ENCODE data around the gene CDH4.

CDH4 gene

GRCh38 chr20:61760321-61760720, 508.3 kb downstream of the CDH4 start:
- Histone ChIP-seq H2AK5ac (ENCODE audit: low read length) (no peak overlapping the region), H3K4me2 (ENCODE audit: low read length) (no peak overlapping the region), H4K91ac (ENCODE audit: low read depth, low read length) (no peak overlapping the region), H2BK5ac (ENCODE audit: low read depth, low read length, poor library complexity) (no peak overlapping the region), H3K27me3 (ENCODE audit: insufficient read depth, low read length) (no peaks in the 10 kb centered on the region), H2BK120ac (ENCODE audit: insufficient read depth, low read length, poor library complexity) (no peak overlapping the region), H3K4me3 (ENCODE audit: low read depth, low read length) (no peak overlapping the region), H3K9ac (ENCODE audit: low read length) (no peak overlapping the region), H3K18ac (ENCODE audit: low read length) (no peak overlapping the region), H3K79me1 (ENCODE audit: low read length) (no peaks in the 10 kb centered on the region), H3K27ac (ENCODE audit: low read depth, low read length) (no peak overlapping the region), H3K79me2 (ENCODE audit: control insufficient read depth, insufficient read depth, low read length, poor library complexity) (no peaks in the 10 kb centered on the region), H3K23ac (ENCODE audit: low read length) (no peak overlapping the region), H2BK12ac (ENCODE audit: low read length) (no peak overlapping the region), H4K12ac (ENCODE audit: low read depth, low read length) (no peak overlapping the region), H3K36me3 (ENCODE audit: control insufficient read depth in 1 of 2, insufficient read depth in 2 of 2, low read length in 2 of 2) (no peaks in the 10 kb centered on the region), H3K4me1 (ENCODE audit: control insufficient read depth in 1 of 2, insufficient read depth in 2 of 2, low read length in 2 of 2) (peaks cover 0 to 2% of the 10 kb centered on the region in 2 experiments), H3K4ac (ENCODE audit: low read depth, low read length) (no peak overlapping the region), H3K14ac (ENCODE audit: low read length) (no peak overlapping the region), H2AFZ (ENCODE audit: insufficient read depth, low read length, poor library complexity) (no peak overlapping the region), H4K8ac (ENCODE audit: low read depth, low read length) (no peak overlapping the region), H3K9me3 (ENCODE audit: insufficient read depth, low read depth, low read length) (peaks cover 6% of the 10 kb centered on the region)
- DNase-seq, result no peak
- WGBS (ENCODE audit: extremely low coverage, insufficient coverage, insufficient read length), result no CpG with 5 or more reads among the region's 11 CpGs

GRCh38 chr20:61760731-61761130, 508.7 kb downstream of the CDH4 start:
- no peaks in the 10 kb centered on the region for H3K27me3 ChIP-seq (ENCODE audit: insufficient read depth, low read length)
- no peaks in the 10 kb centered on the region for H3K36me3 ChIP-seq (ENCODE audit: control insufficient read depth in 1 of 2, insufficient read depth in 2 of 2, low read length in 2 of 2)
- no peak overlapping the region for H3K9ac ChIP-seq (ENCODE audit: low read length)
- no peak overlapping the region for H4K91ac ChIP-seq (ENCODE audit: low read depth, low read length)
- no peak overlapping the region for H2BK5ac ChIP-seq (ENCODE audit: low read depth, low read length, poor library complexity)
- H3K9me3 ChIP-seq (ENCODE audit: insufficient read depth, low read depth, low read length), result peaks cover 6% of the 10 kb centered on the region
- no peak overlapping the region for H3K4me3 ChIP-seq (ENCODE audit: low read depth, low read length)
- no peak overlapping the region for H4K8ac ChIP-seq (ENCODE audit: low read depth, low read length)
- peaks cover 0 to 2% of the 10 kb centered on the region in 2 experiments for H3K4me1 ChIP-seq (ENCODE audit: control insufficient read depth in 1 of 2, insufficient read depth in 2 of 2, low read length in 2 of 2)
- no peak overlapping the region for H4K12ac ChIP-seq (ENCODE audit: low read depth, low read length)
- no peaks in the 10 kb centered on the region for H3K79me1 ChIP-seq (ENCODE audit: low read length)
- no peak overlapping the region for H3K4me2 ChIP-seq (ENCODE audit: low read length)
- H3K23ac ChIP-seq (ENCODE audit: low read length), result no peak overlapping the region
- no peak overlapping the region for H2BK12ac ChIP-seq (ENCODE audit: low read length)
- DNase-seq, result no peak
- WGBS (ENCODE audit: extremely low coverage, insufficient coverage, insufficient read length), result no CpG with 5 or more reads among the region's 7 CpGs
- H3K18ac ChIP-seq (ENCODE audit: low read length), result no peak overlapping the region
- no peaks in the 10 kb centered on the region for H3K79me2 ChIP-seq (ENCODE audit: control insufficient read depth, insufficient read depth, low read length, poor library complexity)
- no peak overlapping the region for H3K27ac ChIP-seq (ENCODE audit: low read depth, low read length)
- no peak overlapping the region for H2AFZ ChIP-seq (ENCODE audit: insufficient read depth, low read length, poor library complexity)
- H3K14ac ChIP-seq (ENCODE audit: low read length), result no peak overlapping the region
- H2AK5ac ChIP-seq (ENCODE audit: low read length), result no peak overlapping the region
- no peak overlapping the region for H2BK120ac ChIP-seq (ENCODE audit: insufficient read depth, low read length, poor library complexity)
- no peak overlapping the region for H3K4ac ChIP-seq (ENCODE audit: low read depth, low read length)

GRCh38 chr20:61761453-61762166, 509.5 kb downstream of the CDH4 start:
- H3K79me1 ChIP-seq (ENCODE audit: low read length), result no peaks in the 10 kb centered on the region
- no peak overlapping the region for H4K12ac ChIP-seq (ENCODE audit: low read depth, low read length)
- H3K4me1 ChIP-seq (ENCODE audit: control insufficient read depth in 1 of 2, insufficient read depth in 2 of 2, low read length in 2 of 2), result no peaks in the 10 kb centered on the region
- no peak overlapping the region for H2AK5ac ChIP-seq (ENCODE audit: low read length)
- H3K79me2 ChIP-seq (ENCODE audit: control insufficient read depth, insufficient read depth, low read length, poor library complexity), result no peaks in the 10 kb centered on the region
- no peaks in the 10 kb centered on the region for H3K27me3 ChIP-seq (ENCODE audit: insufficient read depth, low read length)
- H3K18ac ChIP-seq (ENCODE audit: low read length), result no peak overlapping the region
- no peak overlapping the region for H2BK12ac ChIP-seq (ENCODE audit: low read length)
- no peaks in the 10 kb centered on the region for H3K36me3 ChIP-seq (ENCODE audit: control insufficient read depth in 1 of 2, insufficient read depth in 2 of 2, low read length in 2 of 2)
- H2BK120ac ChIP-seq (ENCODE audit: insufficient read depth, low read length, poor library complexity), result no peak overlapping the region
- no peak overlapping the region for H3K4me3 ChIP-seq (ENCODE audit: low read depth, low read length)
- peaks cover 6% of the 10 kb centered on the region for H3K9me3 ChIP-seq (ENCODE audit: insufficient read depth, low read depth, low read length)
- no peak for DNase-seq
- no CpG with 5 or more reads among the region's 25 CpGs for WGBS (ENCODE audit: extremely low coverage, insufficient coverage, insufficient read length)
- H3K4me2 ChIP-seq (ENCODE audit: low read length), result no peak overlapping the region
- H2BK5ac ChIP-seq (ENCODE audit: low read depth, low read length, poor library complexity), result no peak overlapping the region
- no peak overlapping the region for H3K27ac ChIP-seq (ENCODE audit: low read depth, low read length)
- no peak overlapping the region for H4K8ac ChIP-seq (ENCODE audit: low read depth, low read length)
- no peak overlapping the region for H4K91ac ChIP-seq (ENCODE audit: low read depth, low read length)
- no peak overlapping the region for H3K4ac ChIP-seq (ENCODE audit: low read depth, low read length)
- no peak overlapping the region for H2AFZ ChIP-seq (ENCODE audit: insufficient read depth, low read length, poor library complexity)
- no peak overlapping the region for H3K23ac ChIP-seq (ENCODE audit: low read length)
- no peak overlapping the region for H3K9ac ChIP-seq (ENCODE audit: low read length)
- no peak overlapping the region for H3K14ac ChIP-seq (ENCODE audit: low read length)

GRCh38 chr20:61762167-61762710, 510.2 kb downstream of the CDH4 start:
- Histone ChIP-seq H3K79me2 (ENCODE audit: control insufficient read depth, insufficient read depth, low read length, poor library complexity) (no peaks in the 10 kb centered on the region), H3K14ac (ENCODE audit: low read length) (no peak overlapping the region), H3K27me3 (ENCODE audit: insufficient read depth, low read length) (no peaks in the 10 kb centered on the region), H3K18ac (ENCODE audit: low read length) (no peak overlapping the region), H3K36me3 (ENCODE audit: control insufficient read depth in 1 of 2, insufficient read depth in 2 of 2, low read length in 2 of 2) (no peaks in the 10 kb centered on the region), H3K4me3 (ENCODE audit: low read depth, low read length) (no peak overlapping the region), H4K8ac (ENCODE audit: low read depth, low read length) (no peak overlapping the region), H3K23ac (ENCODE audit: low read length) (no peak overlapping the region), H3K4me2 (ENCODE audit: low read length) (no peak overlapping the region), H2BK120ac (ENCODE audit: insufficient read depth, low read length, poor library complexity) (no peak overlapping the region), H4K91ac (ENCODE audit: low read depth, low read length) (no peak overlapping the region), H2BK12ac (ENCODE audit: low read length) (no peak overlapping the region), H3K4me1 (ENCODE audit: control insufficient read depth in 1 of 2, insufficient read depth in 2 of 2, low read length in 2 of 2) (no peaks in the 10 kb centered on the region), H4K12ac (ENCODE audit: low read depth, low read length) (no peak overlapping the region), H3K79me1 (ENCODE audit: low read length) (no peaks in the 10 kb centered on the region), H3K9me3 (ENCODE audit: insufficient read depth, low read depth, low read length) (peaks cover 6% of the 10 kb centered on the region), H3K4ac (ENCODE audit: low read depth, low read length) (no peak overlapping the region), H2BK5ac (ENCODE audit: low read depth, low read length, poor library complexity) (no peak overlapping the region), H3K27ac (ENCODE audit: low read depth, low read length) (no peak overlapping the region), H2AK5ac (ENCODE audit: low read length) (no peak overlapping the region), H3K9ac (ENCODE audit: low read length) (no peak overlapping the region), H2AFZ (ENCODE audit: insufficient read depth, low read length, poor library complexity) (no peak overlapping the region)
- DNase-seq, result no peak
- no CpG with 5 or more reads among the region's 7 CpGs for WGBS (ENCODE audit: extremely low coverage, insufficient coverage, insufficient read length)
